ENCODE results near the gene ZNF692. TPM values are rescaled to one million over a fixed set of nuclear protein-coding genes. Genes with fewer than 3 reads are reported as not detected.
A peak's percentile ranks its signal among the peaks of the same experiment; 100 is the strongest.

Gene ZNF692
- total and polyA plus RNA-seq, 2 of the 13 experiments (the other 11 are each of a cell fraction or from before 2014, with no cell fraction given), result 27.3 to 45.8 TPM

DNA sequence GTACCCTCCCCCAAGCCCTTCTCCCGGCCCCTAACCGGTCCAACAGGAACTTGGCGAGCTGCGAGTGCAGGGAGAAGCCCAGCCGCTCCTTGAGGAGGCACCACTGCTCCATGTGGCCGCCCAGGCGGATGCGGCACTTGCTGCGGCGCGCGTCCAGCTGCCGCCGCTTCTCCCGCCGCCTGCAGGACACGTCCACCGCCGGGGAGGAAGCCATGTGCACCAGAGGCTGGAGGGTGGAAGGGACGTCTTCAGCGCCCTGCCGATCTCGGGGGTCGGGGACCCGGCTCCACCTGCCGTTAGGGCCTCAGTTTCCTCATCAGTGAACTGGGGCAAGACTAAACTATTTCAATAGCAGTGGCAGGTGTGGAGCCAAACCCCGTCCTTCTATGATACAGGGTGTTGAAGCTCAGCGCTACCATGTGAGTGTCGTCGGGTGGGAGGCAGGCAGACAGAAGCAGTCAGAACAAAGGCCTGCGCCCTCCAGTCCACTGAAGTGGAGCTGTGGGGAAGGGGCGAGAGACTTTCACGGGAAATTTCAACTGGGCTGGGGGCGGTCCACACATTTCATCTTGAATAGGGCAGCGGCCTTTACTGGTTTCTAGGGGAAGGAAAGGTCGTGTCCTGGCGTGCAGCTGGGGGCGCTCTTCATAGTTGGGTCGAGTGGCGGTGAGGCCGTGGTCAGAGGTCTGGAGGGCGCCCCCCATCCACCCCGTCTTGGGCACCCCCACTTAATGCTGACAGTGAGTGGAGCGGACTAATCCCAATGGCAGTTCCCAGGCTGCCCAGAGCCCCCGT lies 592 bp downstream of the ZNF692 start (continued):
- TF ChIP-seq, protein P1, sequence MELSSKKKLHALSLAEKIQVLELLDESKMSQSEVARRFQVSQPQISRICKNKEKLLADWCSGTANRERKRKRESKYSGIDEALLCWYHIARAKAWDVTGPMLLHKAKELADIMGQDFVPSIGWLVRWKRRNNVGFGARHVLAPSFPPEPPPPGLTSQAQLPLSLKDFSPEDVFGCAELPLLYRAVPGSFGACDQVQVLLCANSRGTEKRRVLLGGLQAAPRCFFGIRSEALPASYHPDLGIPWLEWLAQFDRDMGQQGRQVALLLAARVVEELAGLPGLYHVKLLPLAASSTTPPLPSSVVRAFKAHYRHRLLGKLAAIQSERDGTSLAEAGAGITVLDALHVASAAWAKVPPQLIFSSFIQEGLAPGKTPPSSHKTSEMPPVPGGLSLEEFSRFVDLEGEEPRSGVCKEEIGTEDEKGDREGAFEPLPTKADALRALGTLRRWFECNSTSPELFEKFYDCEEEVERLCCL (CRISPR knock-in tag; IDR thresholded peaks at IDR 0.05; ENCODE audit: borderline replicate concordance), result 0 out of 2 replicates have a peak, but pooled peaks have one; percentile 22
- TF ChIP-seq MATR3 (CRISPR knock-in tag; IDR thresholded peaks at IDR 0.05) (no peak), NR2C2 (CRISPR knock-in tag; IDR thresholded peaks at IDR 0.05; ENCODE audit: borderline replicate concordance) (0 out of 2 replicates have a peak, but pooled peaks have one; percentile 33), NFKB2 (CRISPR knock-in tag; IDR thresholded peaks at IDR 0.05; ENCODE audit: borderline replicate concordance) (peak; percentile 27; the same call in 1 of the 2 replicates), NRL (CRISPR knock-in tag; IDR thresholded peaks at IDR 0.05; ENCODE audit: borderline replicate concordance) (no peak), ZIK1 (CRISPR knock-in tag; IDR thresholded peaks at IDR 0.05; ENCODE audit: borderline replicate concordance, low read depth) (0 out of 2 replicates have a peak, but pooled peaks have one; percentile 55), NONO (IDR thresholded peaks at IDR 0.05) (no peak), NONO (CRISPR knock-in tag; conservative IDR thresholded peaks at IDR 0.05) (peak; percentile 37), ZNF839 (CRISPR knock-in tag; IDR thresholded peaks at IDR 0.05; ENCODE audit: borderline replicate concordance) (peak; percentile 51; the same call in 1 of the 2 replicates), RBFOX2 (IDR thresholded peaks at IDR 0.05; ENCODE audit: low read depth, low read length) (peak; percentile 65), ESRRA (CRISPR knock-in tag; IDR thresholded peaks at IDR 0.05; ENCODE audit: low read depth) (peak; percentile 19; the same call in 1 of the 2 replicates), RARA (CRISPR knock-in tag; IDR thresholded peaks at IDR 0.05) (0 out of 2 replicates have a peak, but pooled peaks have one; percentile 8), TMF1 (CRISPR knock-in tag; IDR thresholded peaks at IDR 0.05; ENCODE audit: low read depth) (peak; percentile 62; the same call in 1 of the 2 replicates), ZNF33B (CRISPR knock-in tag; IDR thresholded peaks at IDR 0.05) (peak; percentile 60; the same call in 1 of the 2 replicates), ZNF777 (CRISPR knock-in tag; IDR thresholded peaks at IDR 0.05) (peak; percentile 80), ZNF441 (CRISPR knock-in tag; IDR thresholded peaks at IDR 0.05; ENCODE audit: borderline replicate concordance) (peak; percentile 2; the same call in 1 of the 2 replicates)
- TF ChIP-seq, protein P2, sequence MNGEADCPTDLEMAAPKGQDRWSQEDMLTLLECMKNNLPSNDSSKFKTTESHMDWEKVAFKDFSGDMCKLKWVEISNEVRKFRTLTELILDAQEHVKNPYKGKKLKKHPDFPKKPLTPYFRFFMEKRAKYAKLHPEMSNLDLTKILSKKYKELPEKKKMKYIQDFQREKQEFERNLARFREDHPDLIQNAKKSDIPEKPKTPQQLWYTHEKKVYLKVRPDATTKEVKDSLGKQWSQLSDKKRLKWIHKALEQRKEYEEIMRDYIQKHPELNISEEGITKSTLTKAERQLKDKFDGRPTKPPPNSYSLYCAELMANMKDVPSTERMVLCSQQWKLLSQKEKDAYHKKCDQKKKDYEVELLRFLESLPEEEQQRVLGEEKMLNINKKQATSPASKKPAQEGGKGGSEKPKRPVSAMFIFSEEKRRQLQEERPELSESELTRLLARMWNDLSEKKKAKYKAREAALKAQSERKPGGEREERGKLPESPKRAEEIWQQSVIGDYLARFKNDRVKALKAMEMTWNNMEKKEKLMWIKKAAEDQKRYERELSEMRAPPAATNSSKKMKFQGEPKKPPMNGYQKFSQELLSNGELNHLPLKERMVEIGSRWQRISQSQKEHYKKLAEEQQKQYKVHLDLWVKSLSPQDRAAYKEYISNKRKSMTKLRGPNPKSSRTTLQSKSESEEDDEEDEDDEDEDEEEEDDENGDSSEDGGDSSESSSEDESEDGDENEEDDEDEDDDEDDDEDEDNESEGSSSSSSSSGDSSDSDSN (CRISPR knock-in tag; IDR thresholded peaks at IDR 0.05), result peak; percentile 70
- TF ChIP-seq, protein P3, sequence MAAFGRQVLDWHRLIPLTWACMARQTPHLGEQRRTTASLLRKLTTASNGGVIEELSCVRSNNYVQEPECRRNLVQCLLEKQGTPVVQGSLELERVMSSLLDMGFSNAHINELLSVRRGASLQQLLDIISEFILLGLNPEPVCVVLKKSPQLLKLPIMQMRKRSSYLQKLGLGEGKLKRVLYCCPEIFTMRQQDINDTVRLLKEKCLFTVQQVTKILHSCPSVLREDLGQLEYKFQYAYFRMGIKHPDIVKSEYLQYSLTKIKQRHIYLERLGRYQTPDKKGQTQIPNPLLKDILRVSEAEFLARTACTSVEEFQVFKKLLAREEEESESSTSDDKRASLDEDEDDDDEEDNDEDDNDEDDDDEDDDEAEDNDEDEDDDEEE (CRISPR knock-in tag; IDR thresholded peaks at IDR 0.05), result 0 out of 2 replicates have a peak, but pooled peaks have one; percentile 7
- TF ChIP-seq, protein P4, sequence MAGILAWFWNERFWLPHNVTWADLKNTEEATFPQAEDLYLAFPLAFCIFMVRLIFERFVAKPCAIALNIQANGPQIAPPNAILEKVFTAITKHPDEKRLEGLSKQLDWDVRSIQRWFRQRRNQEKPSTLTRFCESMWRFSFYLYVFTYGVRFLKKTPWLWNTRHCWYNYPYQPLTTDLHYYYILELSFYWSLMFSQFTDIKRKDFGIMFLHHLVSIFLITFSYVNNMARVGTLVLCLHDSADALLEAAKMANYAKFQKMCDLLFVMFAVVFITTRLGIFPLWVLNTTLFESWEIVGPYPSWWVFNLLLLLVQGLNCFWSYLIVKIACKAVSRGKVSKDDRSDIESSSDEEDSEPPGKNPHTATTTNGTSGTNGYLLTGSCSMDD (CRISPR knock-in tag; IDR thresholded peaks at IDR 0.05), result no peak

Measured in HepG2 (cell line).